ENCODE data around the gene MFSD6L. TPM values are rescaled to one million over a fixed set of nuclear protein-coding genes. Genes with fewer than 3 reads are reported as not detected.
A peak's percentile ranks its signal among the peaks of the same experiment; 100 is the strongest.

MFSD6L gene
- total RNA-seq, 1 donor from 2014 or later: 11.2 TPM

DNA sequence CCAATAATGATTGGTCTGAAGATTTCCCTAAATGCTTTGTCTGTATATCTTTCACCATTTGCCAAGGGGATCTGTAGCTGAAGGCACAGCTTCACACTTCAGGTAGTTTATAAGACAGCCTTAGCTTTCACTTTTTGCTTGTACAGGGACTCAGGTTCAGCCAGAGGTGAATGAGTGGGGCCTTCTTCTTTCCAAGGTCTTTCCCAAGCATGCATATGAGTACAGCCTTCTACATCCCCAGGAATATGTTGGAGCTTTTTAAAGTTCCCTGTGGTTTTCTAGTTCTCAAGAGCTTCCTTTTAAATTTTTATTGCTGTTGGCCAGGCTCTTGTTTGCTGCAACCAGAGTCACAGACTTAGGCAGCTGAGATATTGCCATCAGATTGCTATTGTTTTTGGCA lies 22.9 kb downstream of the MFSD6L start:
- Mint-ChIP-seq H3K9me3 (ENCODE audit: low read depth) (peaks cover 3% of the 10 kb centered on the region), H3K4me1 (ENCODE audit: low read depth) (no peaks in the 10 kb centered on the region), H3K27ac (no peak overlapping the region), H3K27me3 (no peaks in the 10 kb centered on the region), H3K36me3 (ENCODE audit: insufficient read depth) (no peaks in the 10 kb centered on the region), H3K4me3 (ENCODE audit: low read depth) (no peak overlapping the region)
- DNase-seq (ENCODE audit: low spot score, unreplicated experiment): no peak
- TF ChIP-seq, protein P1, sequence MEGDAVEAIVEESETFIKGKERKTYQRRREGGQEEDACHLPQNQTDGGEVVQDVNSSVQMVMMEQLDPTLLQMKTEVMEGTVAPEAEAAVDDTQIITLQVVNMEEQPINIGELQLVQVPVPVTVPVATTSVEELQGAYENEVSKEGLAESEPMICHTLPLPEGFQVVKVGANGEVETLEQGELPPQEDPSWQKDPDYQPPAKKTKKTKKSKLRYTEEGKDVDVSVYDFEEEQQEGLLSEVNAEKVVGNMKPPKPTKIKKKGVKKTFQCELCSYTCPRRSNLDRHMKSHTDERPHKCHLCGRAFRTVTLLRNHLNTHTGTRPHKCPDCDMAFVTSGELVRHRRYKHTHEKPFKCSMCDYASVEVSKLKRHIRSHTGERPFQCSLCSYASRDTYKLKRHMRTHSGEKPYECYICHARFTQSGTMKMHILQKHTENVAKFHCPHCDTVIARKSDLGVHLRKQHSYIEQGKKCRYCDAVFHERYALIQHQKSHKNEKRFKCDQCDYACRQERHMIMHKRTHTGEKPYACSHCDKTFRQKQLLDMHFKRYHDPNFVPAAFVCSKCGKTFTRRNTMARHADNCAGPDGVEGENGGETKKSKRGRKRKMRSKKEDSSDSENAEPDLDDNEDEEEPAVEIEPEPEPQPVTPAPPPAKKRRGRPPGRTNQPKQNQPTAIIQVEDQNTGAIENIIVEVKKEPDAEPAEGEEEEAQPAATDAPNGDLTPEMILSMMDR (IDR thresholded peaks at IDR 0.05; ENCODE audit: unreplicated experiment): no peak

DNA sequence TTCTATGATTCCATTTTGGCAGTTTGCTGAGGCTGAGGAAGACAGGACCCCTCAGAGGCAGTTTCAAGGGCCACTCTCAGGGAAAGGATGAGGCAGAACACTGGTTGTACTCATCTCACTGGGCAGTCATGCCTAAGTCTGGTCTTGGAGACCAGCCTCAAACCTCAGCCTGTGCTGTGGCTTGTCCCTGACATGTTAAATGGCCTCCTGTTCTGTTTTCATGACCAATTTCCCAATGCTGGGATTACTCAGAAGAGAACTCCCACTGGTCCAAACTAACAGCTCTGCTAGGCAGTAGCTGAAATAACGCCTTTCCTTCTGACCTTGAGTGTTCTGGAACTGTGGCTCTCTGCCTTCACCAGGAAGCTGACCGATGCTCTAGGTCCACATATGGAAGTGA lies 32.4 kb downstream of the MFSD6L start:
- Mint-ChIP-seq H3K4me3 (ENCODE audit: low read depth) (no peak overlapping the region), H3K27ac (no peak overlapping the region), H3K36me3 (ENCODE audit: insufficient read depth) (peaks cover 4% of the 10 kb centered on the region), H3K4me1 (ENCODE audit: low read depth) (peaks cover 6% of the 10 kb centered on the region), H3K9me3 (ENCODE audit: low read depth) (peaks cover 32% of the 10 kb centered on the region), H3K27me3 (no peaks in the 10 kb centered on the region)
- TF ChIP-seq, protein P1 (IDR thresholded peaks at IDR 0.05; ENCODE audit: unreplicated experiment): no peak
- DNase-seq (ENCODE audit: low spot score, unreplicated experiment): no peak

DNA sequence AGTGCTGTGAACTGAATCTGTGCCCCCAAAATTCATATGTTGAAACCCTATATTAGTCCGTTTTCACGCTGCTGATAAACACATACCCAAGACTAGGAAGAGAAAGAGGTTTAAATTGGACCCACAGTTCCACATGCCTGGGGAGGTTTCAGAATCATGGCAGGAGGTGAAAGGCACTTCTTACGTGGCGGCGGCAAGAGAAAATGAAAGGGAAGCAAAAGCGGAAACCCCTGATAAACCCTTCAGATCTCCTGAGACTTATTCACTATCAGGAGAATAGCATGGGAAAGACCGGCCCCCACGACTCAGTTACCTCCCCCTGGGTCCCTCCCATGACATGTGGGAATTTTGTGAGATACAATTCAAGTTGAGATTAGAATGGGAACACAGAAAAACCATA lies 37.2 kb downstream of the MFSD6L start:
- no peak for DNase-seq (ENCODE audit: low spot score, unreplicated experiment)
- Mint-ChIP-seq H3K27ac (no peak overlapping the region), H3K4me1 (ENCODE audit: low read depth) (no peaks in the 10 kb centered on the region), H3K36me3 (ENCODE audit: insufficient read depth) (no peaks in the 10 kb centered on the region), H3K4me3 (ENCODE audit: low read depth) (no peak overlapping the region), H3K9me3 (ENCODE audit: low read depth) (peaks cover 12% of the 10 kb centered on the region), H3K27me3 (peaks cover 15% of the 10 kb centered on the region)
- TF ChIP-seq, protein P1 (IDR thresholded peaks at IDR 0.05; ENCODE audit: unreplicated experiment): no peak

DNA sequence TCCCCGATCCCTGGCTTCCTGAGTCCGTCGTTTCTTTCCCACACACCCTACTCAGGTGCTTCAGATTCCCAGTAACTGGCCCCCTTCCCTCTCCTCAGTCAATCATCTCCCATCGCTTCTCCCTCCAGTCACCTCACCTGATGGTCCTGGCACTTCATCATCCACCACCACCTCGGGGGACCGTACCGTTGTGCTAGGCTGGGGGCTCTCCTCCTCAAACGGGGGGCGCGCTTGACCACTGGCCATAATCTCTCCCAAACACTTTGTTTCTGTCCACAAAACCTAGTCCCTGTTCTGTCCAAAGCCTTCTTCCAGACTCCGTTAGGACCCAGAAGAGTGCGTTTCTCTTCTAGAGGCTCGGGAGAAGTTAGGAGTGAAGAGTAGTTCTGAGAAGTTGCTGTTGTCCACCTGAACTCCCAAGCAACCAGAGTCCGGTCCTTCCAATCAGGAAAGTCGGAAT lies 41.0 kb downstream of the MFSD6L start, which contains the start of gene SPDYE4:
TSS of gene SPDYE4 (minus strand) at position 410 of the 460 bp plus-strand sequence. CDS start at position 246, 164 bp downstream.
- Mint-ChIP-seq H3K36me3 (ENCODE audit: insufficient read depth) (no peaks in the 10 kb centered on the region), H3K4me3 (ENCODE audit: low read depth) (no peak within 1 kb of the TSS), H3K9me3 (ENCODE audit: low read depth) (peaks cover 12% of the 10 kb centered on the region), H3K27me3 (peaks cover 36% of the 10 kb centered on the region), H3K27ac (peak within 1 kb of the TSS; percentile 46), H3K4me1 (ENCODE audit: low read depth) (no peaks in the 10 kb centered on the region)
- no peak for DNase-seq (ENCODE audit: low spot score, unreplicated experiment)
- TF ChIP-seq, protein P1 (IDR thresholded peaks at IDR 0.05; ENCODE audit: unreplicated experiment): no peak

DNA sequence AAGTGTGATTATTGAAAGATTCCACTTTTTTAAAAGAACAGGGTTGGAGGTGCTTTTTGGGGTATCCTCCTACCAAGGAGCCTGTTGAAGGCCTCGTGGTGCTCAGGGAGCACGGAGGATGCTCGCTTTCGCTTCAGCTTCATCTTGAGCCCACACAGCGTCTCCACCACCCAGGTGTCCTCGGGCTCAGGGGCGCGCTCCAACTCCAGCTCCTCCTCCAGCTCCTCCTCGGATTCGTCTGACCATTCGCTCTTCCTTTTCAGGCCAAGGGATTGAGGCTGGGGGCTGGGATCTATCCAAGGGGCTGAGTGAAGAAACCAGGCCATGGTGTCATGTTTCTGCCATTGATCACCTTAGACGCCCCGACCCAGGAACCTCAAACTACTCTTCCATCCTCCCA lies 42.0 kb downstream of the MFSD6L start:
- H3K4me3 Mint-ChIP-seq (ENCODE audit: low read depth): no peak overlapping the region
- DNase-seq (ENCODE audit: low spot score, unreplicated experiment): no peak
- H3K27ac Mint-ChIP-seq: no peak overlapping the region
- H3K4me1 Mint-ChIP-seq (ENCODE audit: low read depth): no peaks in the 10 kb centered on the region
- TF ChIP-seq, protein P1 (IDR thresholded peaks at IDR 0.05; ENCODE audit: unreplicated experiment): no peak
- no peaks in the 10 kb centered on the region for H3K36me3 Mint-ChIP-seq (ENCODE audit: insufficient read depth)
- peaks cover 5% of the 10 kb centered on the region for H3K9me3 Mint-ChIP-seq (ENCODE audit: low read depth)
- H3K27me3 Mint-ChIP-seq: peaks cover 40% of the 10 kb centered on the region
